GM21619 (cell line): Measurements from ENCODE around the gene TXNRD2.

ENCODE experiments used
- ATAC-seq: cut with Tn5 transposase; IDR thresholded peaks from one replicate; pipeline ENCODE4 v1.9.1; 2021; ENCODE audit not compliant: unreplicated experiment

The TXNRD2 gene

DNA sequence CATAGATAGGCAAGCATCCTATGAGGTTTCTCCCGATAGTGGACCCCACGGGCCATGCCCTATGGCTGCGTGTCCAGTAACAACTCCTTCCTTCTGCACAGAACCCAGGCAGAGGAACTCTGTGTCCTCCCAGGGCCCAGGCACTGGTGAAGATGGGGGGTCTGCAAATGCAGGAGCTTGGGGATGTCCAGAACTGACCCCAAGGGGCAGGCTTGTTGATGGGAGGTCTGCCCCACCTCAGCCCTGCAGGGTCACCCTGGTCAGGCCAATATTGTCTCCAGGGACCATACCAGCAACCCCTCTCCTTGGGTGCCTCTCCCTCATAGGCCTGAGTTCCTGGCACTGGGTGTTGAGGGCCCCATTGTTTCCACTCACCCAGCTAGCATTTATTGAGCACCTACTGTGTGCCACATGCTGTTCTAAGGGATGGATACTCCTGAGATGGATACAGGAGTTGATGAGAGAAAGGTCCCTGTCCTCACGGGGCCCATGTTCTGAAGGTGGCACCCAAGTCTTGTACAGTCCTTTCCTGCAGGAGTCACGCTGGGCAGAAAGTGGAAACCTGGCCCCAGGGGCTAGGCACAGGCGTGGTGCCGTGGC, 26.3 kb upstream of the TXNRD2 start:
- no peak for ATAC-seq

- no peak for ATAC-seq
Measured at GRCh38 chr22:19966908-19967750, 25.5 kb upstream of the TXNRD2 start.

GRCh38 chr22:19965771-19966709, 24.4 kb upstream of the TXNRD2 start:
- ATAC-seq, result no peak

- no peak for ATAC-seq
Measured at GRCh38 chr22:19964701-19965386, 23.2 kb upstream of the TXNRD2 start.

DNA sequence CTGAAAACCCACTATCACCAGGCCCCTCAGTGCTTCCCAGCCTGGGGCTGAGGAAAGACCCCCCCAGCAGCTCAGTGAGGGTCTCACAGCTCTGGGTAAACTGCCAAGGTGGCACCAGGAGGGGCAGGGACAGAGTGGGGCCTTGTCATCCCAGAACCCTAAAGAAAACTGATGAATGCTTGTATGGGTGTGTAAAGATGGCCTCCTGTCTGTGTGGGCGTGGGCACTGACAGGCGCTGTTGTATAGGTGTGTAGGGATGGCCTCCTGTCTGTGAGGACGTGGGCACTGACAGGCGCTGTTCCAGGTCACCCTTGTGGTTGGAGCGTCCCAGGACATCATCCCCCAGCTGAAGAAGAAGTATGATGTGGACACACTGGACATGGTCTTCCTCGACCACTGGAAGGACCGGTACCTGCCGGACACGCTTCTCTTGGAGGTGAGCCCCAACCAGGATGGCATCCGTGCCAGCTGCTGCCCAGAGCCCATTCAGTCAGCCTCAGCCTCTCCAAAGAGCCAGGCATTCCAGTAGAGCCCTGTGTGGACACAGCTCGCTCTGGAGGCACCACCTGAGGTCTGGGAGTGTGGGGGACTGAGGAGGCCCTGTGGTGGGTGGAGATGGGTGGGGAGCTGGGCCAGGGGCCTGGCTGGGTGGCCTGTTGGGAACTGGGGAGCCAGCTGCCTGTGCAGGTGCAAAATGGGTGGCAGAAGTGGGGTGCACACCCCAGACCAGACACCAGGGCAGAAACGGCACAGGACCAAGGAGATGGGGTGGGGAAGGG, 22.4 kb upstream of the TXNRD2 start:
- ATAC-seq, result no peak

DNA sequence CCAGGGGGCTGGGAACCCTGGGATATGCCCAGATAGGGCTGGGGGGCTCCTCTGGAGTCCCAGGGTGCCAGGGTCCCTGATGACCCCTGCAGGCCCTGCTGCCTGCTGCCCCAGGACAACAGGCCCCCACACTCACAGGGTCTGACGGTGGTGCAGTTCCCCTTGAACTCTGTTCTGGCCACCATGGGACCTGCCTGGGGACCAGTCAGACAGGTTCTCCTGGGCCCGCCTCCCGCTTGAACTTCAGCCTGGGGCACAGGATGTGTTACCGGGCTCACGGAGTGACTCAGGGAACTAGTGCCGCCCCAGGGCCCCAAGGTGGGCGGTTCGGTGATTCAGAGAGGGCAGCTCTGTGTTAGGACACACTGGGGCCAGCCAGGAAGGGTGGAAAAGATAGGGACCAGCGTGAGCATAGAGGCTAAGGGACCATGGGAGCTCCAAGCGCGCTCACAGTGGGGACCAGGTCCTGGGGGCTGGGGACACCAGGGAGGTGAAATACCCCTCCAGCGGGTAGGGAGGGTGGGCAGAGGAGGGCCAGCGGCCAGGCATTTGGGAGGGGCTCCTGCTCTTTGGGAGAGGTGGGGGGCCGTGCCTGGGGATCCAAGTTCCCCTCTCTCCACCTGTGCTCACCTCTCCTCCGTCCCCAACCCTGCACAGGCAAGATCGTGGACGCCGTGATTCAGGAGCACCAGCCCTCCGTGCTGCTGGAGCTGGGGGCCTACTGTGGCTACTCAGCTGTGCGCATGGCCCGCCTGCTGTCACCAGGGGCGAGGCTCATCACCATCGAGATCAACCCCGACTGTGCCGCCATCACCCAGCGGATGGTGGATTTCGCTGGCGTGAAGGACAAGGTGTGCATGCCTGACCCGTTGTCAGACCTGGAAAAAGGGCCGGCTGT, 21.5 kb upstream of the TXNRD2 start:
- ATAC-seq, result no peak

GRCh38 chr22:19962246-19962908, 20.8 kb upstream of the TXNRD2 start:
- ATAC-seq, result no peak

- ATAC-seq, result no peak
Measured at GRCh38 chr22:19961868-19962245, 20.2 kb upstream of the TXNRD2 start.

- ATAC-seq, result no peak
Measured at GRCh38 chr22:19961201-19961580, 19.6 kb upstream of the TXNRD2 start.

- ATAC-seq, result no peak
Measured at GRCh38 chr22:19960491-19961200, 19.0 kb upstream of the TXNRD2 start.

DNA sequence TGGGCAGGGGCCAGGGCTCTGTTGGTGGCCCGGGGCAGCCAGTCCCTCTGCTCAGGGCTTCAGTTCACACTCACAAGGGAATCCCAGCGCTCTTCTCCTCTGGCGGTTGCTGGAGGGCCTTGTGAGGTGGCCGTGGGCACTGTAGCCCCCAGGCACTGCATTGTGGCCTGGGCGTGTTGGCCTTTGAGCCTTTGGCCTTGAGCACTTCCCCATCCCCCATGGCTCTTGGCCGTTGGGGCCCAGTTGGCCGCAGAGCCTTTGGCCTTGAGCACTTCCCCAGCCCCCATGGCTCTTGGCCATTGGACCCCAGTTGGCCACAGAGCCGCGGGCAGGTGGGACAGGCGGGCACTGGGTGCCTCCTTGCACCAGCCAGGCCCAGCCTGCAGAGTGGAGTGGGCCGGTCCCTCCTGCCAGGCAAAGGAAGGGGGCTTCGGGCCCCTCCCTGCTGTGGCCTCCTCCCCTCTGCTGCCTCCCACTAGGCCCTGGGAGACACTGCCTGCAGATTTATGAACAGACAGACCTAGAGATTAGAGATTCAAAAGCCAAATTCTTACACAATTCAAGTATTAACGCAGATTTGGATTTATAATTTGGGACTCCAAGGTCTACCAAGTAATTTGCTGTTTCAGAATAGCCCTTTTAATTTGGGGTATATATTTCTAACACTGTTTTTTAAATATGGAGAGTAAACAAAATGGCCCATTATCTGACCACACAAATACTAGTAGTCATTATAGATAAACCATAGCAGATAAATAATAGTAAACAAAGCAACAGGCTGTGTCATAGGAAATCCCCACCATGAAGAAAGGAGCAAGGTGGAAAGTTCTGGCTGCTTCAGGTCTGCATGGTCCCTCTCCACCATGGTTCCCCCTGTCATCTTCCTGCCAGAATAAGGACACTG, 18.2 kb upstream of the TXNRD2 start:
- ATAC-seq, result no peak

GRCh38 chr22:19959043-19959586, 17.5 kb upstream of the TXNRD2 start:
- ATAC-seq, result no peak

GRCh38 chr22:19958083-19959042, 16.7 kb upstream of the TXNRD2 start:
- no peak for ATAC-seq

DNA sequence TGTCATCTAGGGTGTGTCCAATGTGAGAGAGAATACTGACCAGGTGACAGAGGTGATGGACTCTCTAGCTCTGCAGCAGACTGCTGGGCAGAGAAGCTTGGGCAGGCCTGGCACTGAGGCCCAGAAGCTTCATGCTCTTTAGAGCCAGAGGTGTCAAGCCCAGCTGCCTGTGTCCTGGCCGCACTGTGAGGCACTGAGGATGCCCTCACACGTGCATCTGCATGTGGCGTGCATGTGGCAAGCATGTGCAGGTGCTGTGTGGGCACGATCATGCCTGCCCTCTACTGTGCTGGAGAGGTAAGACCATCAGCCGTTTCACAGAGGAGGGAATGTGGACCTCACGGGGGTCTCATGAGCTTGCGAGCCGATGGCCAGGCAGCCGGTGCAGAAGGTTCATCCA, 15.8 kb upstream of the TXNRD2 start:
- ATAC-seq, result no peak

DNA sequence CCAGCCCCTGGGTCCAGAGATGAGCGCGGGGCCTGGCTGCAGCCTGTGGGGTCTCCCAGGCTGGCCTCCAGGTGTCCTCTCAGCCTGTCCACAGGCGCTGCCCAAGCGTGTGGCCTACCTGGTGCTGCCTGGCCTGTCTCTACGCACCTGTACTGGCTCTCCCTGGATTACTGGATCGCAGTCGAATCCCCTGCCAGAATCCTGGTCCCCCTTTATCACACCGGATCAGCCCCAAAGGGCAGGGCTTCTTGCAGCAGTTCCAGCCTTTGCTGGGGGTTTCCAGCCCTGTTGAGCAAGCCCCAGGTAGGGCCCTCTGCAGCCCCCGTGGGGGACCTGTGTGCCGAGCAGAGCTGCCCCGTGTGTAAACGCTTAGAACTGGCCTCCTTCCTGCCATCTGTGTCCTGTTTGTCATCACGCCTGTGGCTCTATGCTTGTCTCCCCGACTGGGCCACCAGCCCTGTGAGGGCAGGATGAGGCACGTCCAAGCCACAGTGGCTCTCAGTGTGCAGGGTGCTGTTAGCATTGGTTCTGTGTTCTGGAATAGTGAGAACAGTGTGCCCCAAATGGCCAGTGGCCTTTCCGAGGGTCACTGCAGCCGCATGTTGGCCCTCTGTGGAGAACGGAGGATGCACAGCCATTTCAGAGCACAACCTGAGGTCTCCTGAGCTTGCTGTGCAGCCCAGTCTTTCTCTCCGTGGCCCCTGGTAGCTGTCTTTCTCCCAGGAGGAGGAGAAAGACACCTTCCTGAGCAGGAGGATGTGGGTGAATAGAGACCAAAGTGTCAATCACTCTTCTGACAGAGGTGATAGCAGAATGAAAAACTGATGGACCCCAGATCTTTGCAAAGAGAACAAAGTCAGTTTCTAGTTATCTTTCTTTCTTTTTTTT, 13.9 kb upstream of the TXNRD2 start:
- ATAC-seq, result no peak
